PC-9 (cell line): Measurements from ENCODE around the gene NBPF4. TPM values are rescaled to one million over a fixed set of nuclear protein-coding genes. Genes with fewer than 3 reads are reported as not detected.
"Not testable (repeated sequence)": the region's sequence is repeated elsewhere in the genome, so short reads cannot be mapped to it uniquely, and the experiment has no call there.

Source experiments
- BruUV-seq: library from RNA; stranded (reverse); fragments of 400-500 nt; replicated peaks from 2 replicates; lab custom pipeline; 2021; lab: Mats Ljungman, UMichigan
- CTCF ChIA-PET: fragments of 300-600 bp; sonication (Branson Sonifier 250); formaldehyde crosslinking; loops from one replicate; lab custom pipeline; 2022; ENCODE audit warnings: antibody characterized with exemption; lab: Charles Lee
- POLR2A ChIA-PET: fragments of 300-600 bp; sonication (Branson Sonifier 250); formaldehyde crosslinking; loops from one replicate; lab custom pipeline; 2022; ENCODE audit warnings: antibody characterized with exemption; ENCODE audit not compliant: unreplicated experiment; lab: Charles Lee
- DNase-seq, 2 experiments: peaks; one replicate each; pipeline versions ENCODE4 v3.0.0 to v3.0.0-alpha.2; 2015 to 2022; ENCODE audit warnings: mixed read lengths in 1 of 2
- H2AFZ ChIP-seq: fragments of 200-600 bp; sonication (generic); 2 replicates; pipeline ENCODE4 v1.8.1; 2017; ENCODE audit warnings: antibody characterized with exemption
- H3F3A ChIP-seq: fragments of 200-600 bp; sonication (generic); 2 replicates; pipeline ENCODE4 v1.8.1; 2017; ENCODE audit warnings: antibody characterized with exemption, mild to moderate bottlenecking, low read depth; ENCODE audit not compliant: insufficient read depth
- H3K27ac ChIP-seq: fragments of 200-600 bp; sonication (generic); 2 replicates; pipeline ENCODE4 v1.6.1; 2016; ENCODE audit warnings: mixed run types
- H3K27me3 ChIP-seq: fragments of 200-600 bp; sonication (generic); 2 replicates; pipeline ENCODE4 v1.6.1; 2016; ENCODE audit warnings: low read depth, mixed run types; ENCODE audit not compliant: insufficient read depth
- H3K36me3 ChIP-seq: fragments of 200-600 bp; sonication (generic); 2 replicates; pipeline ENCODE4 v1.6.1; 2016; ENCODE audit warnings: low read depth, mixed run types
- H3K4me1 ChIP-seq: fragments of 200-600 bp; sonication (generic); replicated peaks from 2 replicates; pipeline ENCODE4 v1.6.1; 2016; ENCODE audit warnings: mixed run types; ENCODE audit not compliant: insufficient read depth
- H3K4me2 ChIP-seq: fragments of 200-600 bp; sonication (generic); 2 replicates; pipeline ENCODE4 v1.6.1; 2017; ENCODE audit warnings: mixed run types
- H3K4me3 ChIP-seq: fragments of 200-600 bp; sonication (generic); 2 replicates; pipeline ENCODE4 v1.6.1; 2016; ENCODE audit warnings: mixed run types
- H3K79me2 ChIP-seq: fragments of 200-600 bp; sonication (generic); 2 replicates; pipeline ENCODE4 v1.6.1; 2017; ENCODE audit warnings: low read depth, mixed run types
- H3K9me2 ChIP-seq: fragments of 200-600 bp; sonication (generic); 2 replicates; pipeline ENCODE4 v1.8.1; 2017; ENCODE audit warnings: mild to moderate bottlenecking; ENCODE audit not compliant: insufficient read depth
- H3K9me3 ChIP-seq: fragments of 200-600 bp; sonication (generic); 2 replicates; pipeline ENCODE4 v1.8.1; 2016; ENCODE audit warnings: low read depth; ENCODE audit not compliant: insufficient read depth
- H4K20me1 ChIP-seq: fragments of 200-600 bp; sonication (generic); 2 replicates; pipeline ENCODE4 v1.8.1; 2017; ENCODE audit not compliant: insufficient read depth
- intact Hi-C: fragments of 100-400 bp; cut with micrococcal nuclease; formaldehyde crosslinking; loops from one replicate; pipeline ENCODE4 v1.10.0; 2022; ENCODE audit not compliant: unreplicated experiment
- total RNA-seq: library from RNA; stranded (reverse); gene quantifications from 2 replicates; pipeline ENCODE4 v1.2.3, GENCODE V29; 2021

Gene NBPF4
- total RNA-seq, 1 experiment from 2014 or later, result 0.70 TPM

DNA sequence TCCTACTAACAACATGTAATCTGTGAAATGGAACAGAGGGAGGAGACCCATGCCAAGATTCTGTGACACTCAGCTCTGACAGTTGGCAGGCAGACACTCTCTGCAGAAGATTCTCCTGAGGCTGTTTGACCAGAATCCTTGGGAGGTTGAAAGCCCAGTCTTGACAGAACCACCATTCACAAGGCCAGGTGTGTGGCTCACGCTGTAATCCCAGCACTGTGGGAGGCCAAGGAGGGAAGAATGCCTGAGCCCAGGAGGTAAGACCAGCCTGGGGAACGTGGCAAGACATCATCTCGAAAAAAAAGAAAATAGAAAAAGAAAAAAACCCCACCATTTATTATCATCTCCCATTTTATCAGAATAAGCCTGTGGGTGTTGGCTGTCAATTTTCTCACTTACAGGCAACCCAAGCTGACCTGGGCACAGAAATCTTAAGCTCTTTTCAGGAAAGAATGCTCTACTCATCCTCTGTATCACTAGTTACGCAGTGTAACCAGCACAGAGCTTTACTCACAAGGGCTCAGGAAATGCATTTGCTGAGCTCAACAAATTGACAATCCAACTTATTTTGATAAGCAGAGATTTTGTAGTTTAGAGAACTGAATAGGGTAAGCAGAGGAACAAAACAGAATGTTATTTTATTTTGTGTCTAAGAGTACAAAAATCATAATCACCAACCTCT is 16.8 kb upstream of the NBPF4 start:
- POLR2A ChIA-PET, H3K9me3 ChIP-seq, H3K27me3 ChIP-seq, CTCF ChIA-PET, H4K20me1 ChIP-seq, H3K9me2 ChIP-seq, DNase-seq, H3K27ac ChIP-seq, H2AFZ ChIP-seq, H3F3A ChIP-seq, H3K4me2 ChIP-seq, H3K79me2 ChIP-seq, H3K36me3 ChIP-seq, intact Hi-C loops, H3K4me3 ChIP-seq, H3K4me1 ChIP-seq, BruUV-seq: not testable (repeated sequence)

DNA sequence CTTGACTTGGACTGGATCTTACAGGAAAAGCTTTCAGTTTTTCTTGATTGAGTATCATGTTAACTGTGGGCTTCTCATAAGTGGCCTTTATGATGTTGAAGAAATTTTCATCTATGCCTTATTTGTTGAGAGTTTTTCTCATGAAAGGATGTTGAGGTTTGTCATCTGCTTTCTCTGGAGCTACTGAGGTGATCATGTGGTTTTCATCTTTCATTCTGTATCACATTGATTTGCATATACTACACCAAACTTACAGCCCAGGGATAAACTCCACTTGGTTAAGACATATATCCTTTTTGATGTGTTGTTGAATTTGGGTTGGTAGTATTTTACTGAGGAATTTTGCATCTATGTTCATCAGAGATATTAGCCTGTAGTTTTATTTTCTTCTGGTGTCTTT is 11.6 kb upstream of the NBPF4 start:
- H3K4me3 ChIP-seq, H3K36me3 ChIP-seq, H3K27ac ChIP-seq, H3K4me1 ChIP-seq, H3F3A ChIP-seq, intact Hi-C loops, POLR2A ChIA-PET, H3K79me2 ChIP-seq, H3K4me2 ChIP-seq, H3K27me3 ChIP-seq, H2AFZ ChIP-seq, H3K9me2 ChIP-seq, H4K20me1 ChIP-seq, DNase-seq, BruUV-seq, H3K9me3 ChIP-seq, CTCF ChIA-PET: not testable (repeated sequence)

DNA sequence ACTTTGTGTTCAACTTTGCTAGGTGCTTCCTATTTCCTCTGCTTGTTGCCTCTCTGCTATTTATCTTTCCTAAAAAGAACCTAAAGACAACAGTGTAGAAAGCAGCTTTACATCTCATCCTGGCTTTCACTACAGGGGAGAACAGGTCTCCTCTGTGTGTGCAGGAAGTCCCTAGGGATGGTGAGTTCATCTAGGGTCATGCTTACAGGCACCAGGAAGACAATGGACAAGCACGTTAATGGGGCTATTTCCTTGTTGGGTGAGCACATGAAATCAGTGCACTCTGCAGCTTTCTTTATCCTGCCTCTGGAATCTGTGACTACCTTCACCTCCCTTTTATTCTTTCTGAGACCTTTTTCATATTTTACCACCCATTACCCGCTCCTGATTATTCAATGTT is 4.5 kb downstream of the NBPF4 start:
- H4K20me1 ChIP-seq, H3K79me2 ChIP-seq, H3K36me3 ChIP-seq, H3K27ac ChIP-seq, DNase-seq, POLR2A ChIA-PET, H3K27me3 ChIP-seq, BruUV-seq, H3K4me1 ChIP-seq, H3F3A ChIP-seq, H2AFZ ChIP-seq, intact Hi-C loops, CTCF ChIA-PET, H3K9me3 ChIP-seq, H3K4me3 ChIP-seq, H3K4me2 ChIP-seq, H3K9me2 ChIP-seq: not testable (repeated sequence)

DNA sequence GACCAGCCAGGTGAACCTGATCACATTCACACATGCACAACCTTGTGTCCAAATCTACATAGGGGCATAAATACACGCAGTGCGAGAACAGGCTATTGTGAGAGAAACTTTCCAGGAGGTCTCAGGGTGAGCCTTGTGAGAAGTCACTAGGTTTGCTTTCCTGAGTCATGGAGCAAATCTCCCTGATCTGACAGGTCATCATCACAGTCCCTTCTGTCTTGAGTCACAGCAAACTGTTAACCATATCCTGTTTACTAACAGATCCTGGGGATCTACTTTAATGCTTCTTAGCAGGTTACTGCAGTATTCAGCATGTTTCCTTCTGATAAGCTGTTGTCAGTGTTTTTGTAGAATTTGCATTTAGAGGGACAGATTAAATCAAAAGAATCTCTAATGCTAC is 8.6 kb downstream of the NBPF4 start:
- H2AFZ ChIP-seq, intact Hi-C loops, H3K4me1 ChIP-seq, H3K27me3 ChIP-seq, BruUV-seq, H4K20me1 ChIP-seq, H3K27ac ChIP-seq, H3K4me2 ChIP-seq, H3K36me3 ChIP-seq, H3F3A ChIP-seq, CTCF ChIA-PET, H3K9me2 ChIP-seq, H3K9me3 ChIP-seq, H3K79me2 ChIP-seq, H3K4me3 ChIP-seq, DNase-seq, POLR2A ChIA-PET: not testable (repeated sequence)

DNA sequence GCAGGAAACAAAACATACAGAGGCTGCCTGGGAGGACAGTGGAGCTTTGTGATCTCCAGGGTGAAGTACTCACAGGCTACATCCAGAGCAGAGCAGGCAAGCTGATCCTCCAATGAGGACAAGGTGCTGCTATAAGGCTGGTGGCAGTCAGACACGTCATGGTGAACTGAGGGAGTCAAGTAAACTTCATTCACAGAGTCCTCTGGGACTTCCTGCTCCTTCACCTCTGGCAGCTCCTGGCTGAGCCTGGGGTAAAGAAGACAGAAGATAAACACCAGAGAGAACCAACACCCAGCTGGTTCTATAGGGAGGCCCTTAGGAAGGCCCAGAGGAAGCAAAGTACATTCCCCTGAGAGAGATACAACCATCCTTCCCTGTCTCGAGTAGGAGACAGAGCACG is 11.7 kb downstream of the NBPF4 start:
- POLR2A ChIA-PET, BruUV-seq, H4K20me1 ChIP-seq, H3K4me1 ChIP-seq, H3K4me3 ChIP-seq, CTCF ChIA-PET, H3F3A ChIP-seq, H3K27me3 ChIP-seq, DNase-seq, H3K27ac ChIP-seq, intact Hi-C loops, H3K79me2 ChIP-seq, H3K36me3 ChIP-seq, H3K4me2 ChIP-seq, H3K9me2 ChIP-seq, H3K9me3 ChIP-seq, H2AFZ ChIP-seq: not testable (repeated sequence)

DNA sequence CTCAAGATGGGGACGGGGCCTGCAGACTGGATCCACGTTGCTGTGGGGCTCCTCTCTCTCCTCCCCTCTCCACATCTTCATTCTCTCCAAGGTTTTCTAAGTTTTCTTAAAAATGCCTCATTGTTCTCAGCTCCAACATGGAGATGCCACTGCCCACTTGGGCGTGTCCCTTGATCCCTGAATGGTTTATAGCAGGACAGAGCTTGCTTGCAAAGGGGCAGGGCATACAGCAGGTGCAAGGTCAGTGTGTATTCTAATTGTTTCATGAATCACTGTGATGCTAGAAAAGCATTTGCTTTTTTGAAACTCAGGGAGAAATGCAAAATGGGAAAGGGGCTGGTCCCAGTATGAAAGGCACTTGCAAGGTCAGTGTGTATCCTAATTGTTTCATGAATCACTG is 13.9 kb downstream of the NBPF4 start:
- H3F3A ChIP-seq, H3K4me2 ChIP-seq, H3K9me3 ChIP-seq, H3K79me2 ChIP-seq, H4K20me1 ChIP-seq, H3K4me3 ChIP-seq, intact Hi-C loops, CTCF ChIA-PET, H3K9me2 ChIP-seq, DNase-seq, H3K27ac ChIP-seq, BruUV-seq, H3K27me3 ChIP-seq, H2AFZ ChIP-seq, POLR2A ChIA-PET, H3K4me1 ChIP-seq, H3K36me3 ChIP-seq: not testable (repeated sequence)

DNA sequence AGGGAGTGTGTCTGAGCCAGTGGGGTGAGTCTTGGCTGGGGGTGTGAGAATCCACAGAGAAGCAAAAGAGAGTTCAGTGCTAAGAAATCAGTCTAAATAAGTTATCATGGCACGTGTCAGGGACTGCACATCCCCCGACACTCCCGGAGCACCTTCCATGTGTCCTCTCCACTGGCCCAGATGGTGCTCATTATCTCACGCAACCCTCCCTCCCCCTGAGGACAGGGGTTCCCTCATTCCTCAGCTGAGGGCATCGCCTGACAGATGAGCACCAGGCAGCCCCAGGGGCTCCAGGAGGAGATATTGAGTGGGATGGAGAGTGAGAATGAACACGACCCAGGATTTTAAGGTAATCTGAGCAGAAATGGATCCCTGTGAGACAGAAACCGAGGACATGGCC is 16.1 kb downstream of the NBPF4 start:
- intact Hi-C loops, CTCF ChIA-PET, H3K4me1 ChIP-seq, H3K4me3 ChIP-seq, H3K9me2 ChIP-seq, DNase-seq, BruUV-seq, H2AFZ ChIP-seq, H3K9me3 ChIP-seq, H3K27ac ChIP-seq, H3K27me3 ChIP-seq, H4K20me1 ChIP-seq, H3K79me2 ChIP-seq, POLR2A ChIA-PET, H3F3A ChIP-seq, H3K4me2 ChIP-seq, H3K36me3 ChIP-seq: not testable (repeated sequence)
